SU-DHL-6 (cell line): Measurements from ENCODE around the gene CLDN3.

Experiments used
- H2AFZ ChIP-seq: fragments of 200-600 bp; sonication (generic); 2 replicates; pipeline ENCODE4 v1.6.1; 2014; ENCODE audit warnings: low read depth, mild to moderate bottlenecking, moderate library complexity, mixed read lengths, antibody characterized with exemption, low read length; ENCODE audit not compliant: severe bottlenecking
- H3F3A ChIP-seq: fragments of 200-600 bp; shearing (Covaris generic); 2 replicates; pipeline ENCODE4 v1.6.0; 2016; ENCODE audit warnings: antibody characterized with exemption, mild to moderate bottlenecking; ENCODE audit not compliant: insufficient read depth
- H3K27ac ChIP-seq: fragments of 200-600 bp; sonication (generic); 2 replicates; pipeline ENCODE4 v1.5.1; 2016; ENCODE audit warnings: low read depth, mild to moderate bottlenecking, low read length, moderate library complexity, mixed read lengths
- H3K27me3 ChIP-seq: fragments of 200-600 bp; sonication (generic), shearing (Covaris generic); 2 replicates; pipeline ENCODE4 v1.6.0; 2014; ENCODE audit warnings: mild to moderate bottlenecking, low read length
- H3K36me3 ChIP-seq: fragments of 200-600 bp; sonication (generic); 2 replicates; pipeline ENCODE4 v1.6.1; 2014; ENCODE audit warnings: mild to moderate bottlenecking, low read length, mixed read lengths
- H3K4me2 ChIP-seq: fragments of 300-600, 200-600 bp; shearing (Covaris generic), sonication (generic); 2 replicates; pipeline ENCODE4 v1.6.0; 2014; ENCODE audit warnings: low read length, low read depth, mild to moderate bottlenecking; ENCODE audit not compliant: poor library complexity, severe bottlenecking
- H3K4me3 ChIP-seq: fragments of 200-600 bp; sonication (generic); 2 replicates; pipeline ENCODE4 v1.5.1; 2014; ENCODE audit warnings: antibody characterized with exemption, low read length, mild to moderate bottlenecking, mixed read lengths; ENCODE audit not compliant: insufficient read depth, poor library complexity, severe bottlenecking
- H3K79me2 ChIP-seq: fragments of 200-600 bp; sonication (generic); 2 replicates; pipeline ENCODE4 v1.6.1; 2014; ENCODE audit warnings: mild to moderate bottlenecking, low read length, moderate library complexity; ENCODE audit not compliant: insufficient read depth
- H3K9ac ChIP-seq: fragments of 200-600 bp; sonication (generic); 2 replicates; pipeline ENCODE4 v1.7.0; 2014; ENCODE audit warnings: mild to moderate bottlenecking, low read length
- H3K9me2 ChIP-seq: fragments of 200-600 bp; sonication (generic); replicated peaks from 2 replicates; pipeline ENCODE4 v1.6.1; 2014; ENCODE audit warnings: low read length; ENCODE audit not compliant: insufficient read depth
- H3K9me3 ChIP-seq: fragments of 200-600 bp; sonication (generic); 2 replicates; pipeline ENCODE4 v1.6.1; 2014; ENCODE audit warnings: low read length, mixed read lengths; ENCODE audit not compliant: insufficient read depth
- H4K20me1 ChIP-seq: fragments of 200-600 bp; sonication (generic); 2 replicates; pipeline ENCODE4 v1.6.1; 2014; ENCODE audit warnings: low read depth, mild to moderate bottlenecking, antibody characterized with exemption, low read length, moderate library complexity, mixed read lengths
- CTCF ChIP-seq: fragments of 200-600 bp; sonication (generic); IDR thresholded peaks from one replicate; pipeline ENCODE4 v1.5.1; 2017; ENCODE audit warnings: antibody characterized with exemption, mild to moderate bottlenecking, low read length, moderate library complexity; ENCODE audit not compliant: insufficient read depth, poor library complexity, severe bottlenecking
- EZH2phosphoT487 ChIP-seq: fragments of 200-600 bp; sonication (generic), shearing (Covaris generic); conservative IDR thresholded peaks from 2 replicates; pipeline ENCODE4 v1.6.1; 2018; ENCODE audit warnings: mild to moderate bottlenecking, antibody characterized with exemption, low read length, moderate library complexity, mixed read lengths

Gene CLDN3

DNA sequence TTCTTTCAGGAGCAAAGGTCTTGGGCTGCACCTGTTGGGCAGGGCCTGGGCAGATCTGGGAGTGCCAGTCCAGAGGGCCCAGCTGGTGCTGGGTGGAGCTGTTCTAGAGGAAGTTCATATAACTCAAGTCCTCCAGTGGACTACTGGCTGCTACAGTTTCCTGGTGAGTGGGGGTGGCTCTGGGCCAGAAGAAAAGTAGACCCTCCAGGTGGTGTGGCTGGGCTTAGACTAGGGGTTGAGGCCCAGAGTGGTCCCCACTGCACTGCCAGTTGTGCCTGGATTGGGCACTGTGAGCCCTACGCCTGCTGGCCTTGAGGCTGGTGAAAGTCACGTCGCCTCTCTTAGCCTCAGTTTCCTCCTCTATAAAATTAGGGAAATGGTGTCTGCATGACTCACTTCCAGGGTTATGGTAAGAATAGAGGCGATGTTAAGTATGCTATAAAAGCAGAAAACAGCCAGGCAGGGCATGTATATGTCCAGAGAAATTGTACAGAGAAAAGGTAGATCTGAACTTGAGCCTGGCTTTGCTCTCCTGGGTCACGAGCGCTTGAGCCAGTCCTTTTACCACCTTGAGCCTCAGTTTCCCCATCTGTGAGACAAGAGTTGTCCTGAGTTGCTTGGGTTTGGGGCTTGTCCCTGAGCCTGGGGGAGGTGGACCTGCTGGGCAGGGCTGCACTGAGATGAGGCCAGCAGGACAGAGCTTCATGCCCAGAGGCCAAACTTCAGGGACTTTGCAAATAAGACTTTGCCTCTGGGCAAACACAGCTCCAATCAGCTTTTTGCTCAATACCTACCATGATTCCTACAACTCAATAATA, 3.8 kb upstream of the CLDN3 start:
- no peaks in the 10 kb centered on the region for H3F3A ChIP-seq

GRCh38 chr7:73770860-73771670, 995 bp upstream of the CLDN3 start:
- Histone ChIP-seq H3K9ac (no peak overlapping the region), H3K79me2 (no peaks in the 10 kb centered on the region), H2AFZ (no peak overlapping the region), H3K27me3 (no peaks in the 10 kb centered on the region), H3K4me3 (no peak overlapping the region), H4K20me1 (no peaks in the 10 kb centered on the region), H3K4me2 (no peak overlapping the region), H3K9me2 (no peaks in the 10 kb centered on the region), H3K9me3 (no peaks in the 10 kb centered on the region), H3F3A (no peaks in the 10 kb centered on the region), H3K36me3 (no peaks in the 10 kb centered on the region), H3K27ac (no peak overlapping the region)
- TF ChIP-seq EZH2phosphoT487 (no peak), CTCF (no peak)

More for the DNA sequence above, 3.8 kb upstream of the CLDN3 start:
- Histone ChIP-seq H3K36me3 (no peaks in the 10 kb centered on the region), H3K27ac (no peak overlapping the region), H3K79me2 (no peaks in the 10 kb centered on the region), H3K27me3 (no peaks in the 10 kb centered on the region), H4K20me1 (no peaks in the 10 kb centered on the region), H3K9ac (no peak overlapping the region), H3K9me3 (no peaks in the 10 kb centered on the region), H2AFZ (no peak overlapping the region), H3K9me2 (no peaks in the 10 kb centered on the region), H3K4me3 (no peak overlapping the region), H3K4me2 (no peak overlapping the region)
- no peak for TF ChIP-seq EZH2phosphoT487
- no peak for TF ChIP-seq CTCF

DNA sequence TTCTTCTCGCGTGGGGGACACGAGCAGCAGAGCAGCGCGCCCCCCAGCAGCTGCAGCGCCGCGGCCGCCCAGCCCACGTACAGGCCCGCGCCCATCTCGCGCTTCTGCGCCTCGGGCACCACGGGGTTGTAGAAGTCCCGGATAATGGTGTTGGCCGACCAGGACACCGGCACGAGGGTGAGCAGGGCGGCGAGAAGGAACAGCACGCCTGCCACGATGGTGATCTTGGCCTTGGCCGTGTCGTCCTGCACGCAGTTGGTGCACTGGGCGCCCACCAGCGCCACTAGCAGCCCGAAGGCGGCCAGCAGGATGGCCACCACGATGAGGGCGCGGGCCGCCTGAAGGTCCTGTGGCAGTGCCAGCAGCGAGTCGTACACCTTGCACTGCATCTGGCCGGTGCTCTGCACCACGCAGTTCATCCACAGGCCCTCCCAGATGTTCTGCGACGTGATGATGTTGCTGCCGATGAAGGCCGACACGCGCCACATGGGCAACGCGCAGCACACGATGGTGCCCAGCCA, 529 bp downstream of the CLDN3 start:
- TF ChIP-seq EZH2phosphoT487 (no peak), CTCF (no peak)
- no peaks in the 10 kb centered on the region for H3K36me3 ChIP-seq

More for the DNA sequence above, 529 bp downstream of the CLDN3 start:
- Histone ChIP-seq H3K4me3 (no peak overlapping the region), H2AFZ (no peak overlapping the region), H3K4me2 (no peak overlapping the region), H3K27me3 (no peaks in the 10 kb centered on the region), H3K9ac (no peak overlapping the region), H3K9me3 (no peaks in the 10 kb centered on the region), H3F3A (no peaks in the 10 kb centered on the region), H4K20me1 (no peaks in the 10 kb centered on the region), H3K27ac (no peak overlapping the region), H3K79me2 (no peaks in the 10 kb centered on the region), H3K9me2 (no peaks in the 10 kb centered on the region)
